ENCODE data around the gene ZRANB3.
A peak's percentile ranks its signal among the peaks of the same experiment; 100 is the strongest.

The ZRANB3 gene

GRCh38 chr2:135169900-135170753 is 360.9 kb downstream of the ZRANB3 start:
- no peak for DNase-seq (ENCODE audit: low read depth)

GRCh38 chr2:135168204-135168856 is 362.7 kb downstream of the ZRANB3 start:
- DNase-seq (ENCODE audit: low read depth): no peak

GRCh38 chr2:135167273-135167672 is 363.7 kb downstream of the ZRANB3 start:
- no peak for DNase-seq (ENCODE audit: low read depth)

- DNase-seq (ENCODE audit: low read depth): peak; percentile 64
Measured at GRCh38 chr2:135164431-135164830, 366.6 kb downstream of the ZRANB3 start.

GRCh38 chr2:135163901-135164300 is 367.1 kb downstream of the ZRANB3 start:
- DNase-seq (ENCODE audit: low read depth): no peak

- DNase-seq (ENCODE audit: low read depth): no peak
Measured at GRCh38 chr2:135163306-135163705, 367.7 kb downstream of the ZRANB3 start.

- no peak for DNase-seq (ENCODE audit: low read depth)
Measured at GRCh38 chr2:135162786-135163185, 368.2 kb downstream of the ZRANB3 start.

GRCh38 chr2:135162377-135162776 is 368.6 kb downstream of the ZRANB3 start:
- DNase-seq (ENCODE audit: low read depth): no peak

- no peak for DNase-seq (ENCODE audit: low read depth)
Measured at GRCh38 chr2:135159191-135159590, 371.8 kb downstream of the ZRANB3 start.

GRCh38 chr2:135157856-135158255 is 373.2 kb downstream of the ZRANB3 start:
- no peak for DNase-seq (ENCODE audit: low read depth)

GRCh38 chr2:135154962-135155361 is 376.1 kb downstream of the ZRANB3 start:
- no peak for DNase-seq (ENCODE audit: low read depth)

- no peak for DNase-seq (ENCODE audit: low read depth)
Measured at GRCh38 chr2:135152361-135152760, 378.7 kb downstream of the ZRANB3 start.

- DNase-seq (ENCODE audit: low read depth): no peak
Measured at GRCh38 chr2:135151615-135152014, 379.4 kb downstream of the ZRANB3 start.

GRCh38 chr2:135150725-135151124 is 380.3 kb downstream of the ZRANB3 start:
- no peak for DNase-seq (ENCODE audit: low read depth)

GRCh38 chr2:135149251-135149650 is 381.8 kb downstream of the ZRANB3 start:
- DNase-seq (ENCODE audit: low read depth): no peak

- no peak for DNase-seq (ENCODE audit: low read depth)
Measured at GRCh38 chr2:135144343-135144742, 386.7 kb downstream of the ZRANB3 start.

GRCh38 chr2:135142323-135142722 is 388.7 kb downstream of the ZRANB3 start:
- DNase-seq (ENCODE audit: low read depth): no peak

- DNase-seq (ENCODE audit: low read depth): no peak
Measured at GRCh38 chr2:135140606-135141005, 390.4 kb downstream of the ZRANB3 start.

GRCh38 chr2:135132314-135132713 is 398.7 kb downstream of the ZRANB3 start:
- DNase-seq (ENCODE audit: low read depth): peak; percentile 17

GRCh38 chr2:135130751-135131150 is 400.3 kb downstream of the ZRANB3 start:
- no peak for DNase-seq (ENCODE audit: low read depth)

GRCh38 chr2:135125940-135126339 is 405.1 kb downstream of the ZRANB3 start:
- no peak for DNase-seq (ENCODE audit: low read depth)

GRCh38 chr2:135124924-135125886 is 405.8 kb downstream of the ZRANB3 start:
- DNase-seq (ENCODE audit: low read depth): no peak

Measured in GM04503 (cell line).